Astrocyte of the hippocampus (primary cell): Measurements from ENCODE around the gene GNG13.
"Not testable (repeated sequence)": the region's sequence is repeated elsewhere in the genome, so short reads cannot be mapped to it uniquely, and the experiment has no call there.

ENCODE experiments used
- DNase-seq: peaks from one replicate; pipeline ENCODE4 v3.0.0; 2011; ENCODE audit warnings: low read depth, low spot score

GNG13 gene

DNA sequence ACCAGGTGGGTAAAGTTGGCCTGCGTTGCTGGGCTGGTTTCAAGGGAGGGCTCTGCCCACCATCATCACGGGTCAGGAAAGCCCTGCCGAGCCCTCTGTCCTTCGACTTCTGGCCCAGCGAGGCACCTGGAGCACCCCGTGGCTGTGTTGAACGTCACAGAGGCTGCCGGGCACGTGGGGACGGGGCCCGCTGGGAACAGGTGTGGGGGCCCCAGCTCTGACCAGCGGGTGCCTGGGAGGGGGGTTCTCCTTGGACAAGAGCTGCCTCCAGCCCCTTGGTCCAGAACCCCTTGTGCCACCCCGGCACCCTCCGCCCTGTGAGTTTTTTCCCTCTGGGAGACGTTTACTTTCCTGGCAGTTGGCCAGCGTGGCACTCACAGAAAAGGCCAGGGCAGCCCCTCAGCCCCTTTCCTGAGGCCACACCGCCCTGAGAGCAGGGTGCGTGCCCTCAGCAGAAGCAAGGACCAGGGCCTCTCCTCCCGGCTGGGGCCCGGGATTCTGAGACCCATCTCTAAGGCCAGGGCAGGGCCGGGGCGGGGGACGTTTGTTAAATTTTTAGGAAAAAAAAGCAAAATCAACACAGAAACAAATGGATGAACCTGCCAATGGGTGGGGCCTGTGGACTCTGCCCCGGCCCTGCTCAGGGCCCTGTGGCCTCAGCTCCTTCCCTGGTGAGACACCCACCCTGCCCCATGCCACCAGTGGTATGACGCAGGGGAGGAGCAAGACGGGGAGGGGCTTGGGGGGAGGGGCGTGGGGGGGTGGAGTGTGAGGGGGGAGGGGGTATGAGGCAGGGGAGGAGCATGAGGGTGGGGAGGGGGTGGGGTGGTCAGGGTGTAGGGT is 31.3 kb upstream of the GNG13 start:
- DNase-seq, result no peak

DNA sequence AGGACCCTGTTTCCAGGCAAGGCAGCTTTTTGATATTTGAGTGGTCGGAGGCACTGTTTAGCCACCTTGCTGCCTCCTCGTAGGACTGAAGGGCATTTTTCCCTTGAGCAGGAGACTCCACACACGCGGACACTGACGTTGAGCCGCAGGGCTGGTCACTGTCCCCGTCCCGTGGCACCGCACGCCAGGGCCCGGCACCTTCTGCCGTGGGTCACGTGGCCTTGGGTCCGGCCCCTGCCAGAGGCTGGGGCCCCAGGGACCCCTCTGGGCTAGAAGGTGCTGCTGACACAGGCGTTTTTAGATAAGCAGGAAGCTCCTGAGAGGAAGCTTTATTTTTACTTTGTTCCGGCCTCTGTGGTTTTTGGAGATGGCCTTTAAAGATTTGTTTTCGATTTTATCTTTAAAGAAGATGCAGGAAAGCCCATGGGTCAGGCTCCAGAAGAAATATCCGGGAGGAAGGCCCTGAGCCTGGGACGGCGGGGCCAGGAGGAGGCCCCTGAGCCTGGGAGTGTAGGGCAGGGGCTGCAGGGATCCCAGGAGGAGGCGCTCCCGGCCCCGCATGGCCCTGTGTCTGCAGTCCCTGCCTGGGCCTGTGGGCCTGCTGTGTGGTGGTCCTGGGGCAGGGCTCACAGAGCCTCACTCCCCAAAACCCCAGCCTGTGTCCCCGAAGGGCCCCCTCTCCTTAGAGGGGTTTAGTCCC is 30.5 kb upstream of the GNG13 start:
- DNase-seq, result no peak

DNA sequence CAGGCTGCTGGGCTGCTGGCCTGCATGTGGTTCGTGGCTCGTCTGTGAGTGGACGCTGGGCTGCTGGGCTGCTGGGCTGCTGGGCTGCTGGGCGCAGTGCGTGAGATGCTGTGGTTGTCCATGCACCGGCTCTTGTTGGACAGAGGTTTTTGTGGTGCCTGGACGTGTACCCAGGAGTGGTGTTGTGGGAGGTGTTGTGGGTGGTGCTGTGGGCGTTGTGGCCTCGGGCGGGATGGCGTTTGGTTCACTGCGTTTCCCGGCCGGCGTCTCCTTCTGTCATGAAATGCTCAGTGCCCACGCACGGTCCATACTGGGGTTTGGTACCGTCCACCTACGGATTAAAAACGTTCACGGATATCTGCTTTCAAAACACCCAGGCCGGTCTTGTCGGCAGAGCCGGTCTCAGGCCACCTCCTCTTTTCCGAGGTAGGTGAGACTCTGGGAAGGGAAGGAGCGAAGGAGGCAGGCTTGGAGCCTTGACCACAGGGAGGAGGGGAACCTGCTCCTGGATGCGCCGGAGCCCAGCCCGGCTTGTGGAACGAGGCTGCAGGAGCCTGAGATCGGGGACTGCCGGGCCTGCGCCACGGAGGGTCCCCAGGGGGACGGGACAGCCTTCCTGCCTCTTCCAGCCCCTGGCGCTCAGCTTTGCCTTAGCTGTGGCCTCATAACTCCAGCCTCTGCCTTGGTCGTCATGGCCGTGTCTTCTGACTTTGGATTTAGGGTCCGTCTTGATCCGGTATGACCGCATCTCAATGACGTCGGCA is 29.8 kb upstream of the GNG13 start:
- no peak for DNase-seq

DNA sequence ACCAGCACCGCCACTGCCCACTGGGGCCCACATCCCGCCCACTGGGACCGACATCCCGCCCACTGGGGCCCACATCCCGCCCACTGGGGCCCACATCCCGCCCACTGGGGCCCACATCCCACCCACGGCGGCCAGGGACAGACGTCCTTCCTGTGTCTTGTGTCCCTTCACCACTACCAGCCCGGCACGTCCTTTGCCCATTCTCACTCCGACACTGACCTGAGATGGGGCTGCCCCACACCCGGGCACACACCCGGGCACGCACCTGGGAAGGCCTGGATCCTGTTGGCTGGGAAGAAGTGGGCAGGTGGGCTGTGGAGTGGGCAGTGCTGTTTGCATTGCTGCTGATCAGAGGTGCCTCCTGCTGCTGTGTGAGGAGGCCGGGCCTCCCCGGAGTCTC is 28.4 kb upstream of the GNG13 start:
- no peak for DNase-seq

DNA sequence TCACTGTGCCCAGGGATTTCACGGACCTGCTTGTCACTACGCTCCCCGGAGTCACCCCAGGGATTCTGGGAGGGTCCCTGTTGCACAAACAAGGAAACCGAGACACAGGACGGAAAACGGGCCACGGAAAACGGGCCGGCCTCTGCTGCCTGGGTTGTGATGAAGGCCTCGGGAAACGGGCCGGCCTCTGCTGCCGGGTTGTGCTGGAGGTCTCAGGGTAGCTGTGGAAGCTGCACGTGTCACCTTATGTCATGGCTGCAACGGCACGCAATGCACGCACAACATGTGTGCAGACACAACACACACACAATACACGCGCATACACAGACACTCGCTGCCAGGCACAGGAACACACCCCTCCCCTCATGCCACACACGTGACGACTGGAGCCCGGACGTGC is 27.0 kb upstream of the GNG13 start:
- no peak for DNase-seq

DNA sequence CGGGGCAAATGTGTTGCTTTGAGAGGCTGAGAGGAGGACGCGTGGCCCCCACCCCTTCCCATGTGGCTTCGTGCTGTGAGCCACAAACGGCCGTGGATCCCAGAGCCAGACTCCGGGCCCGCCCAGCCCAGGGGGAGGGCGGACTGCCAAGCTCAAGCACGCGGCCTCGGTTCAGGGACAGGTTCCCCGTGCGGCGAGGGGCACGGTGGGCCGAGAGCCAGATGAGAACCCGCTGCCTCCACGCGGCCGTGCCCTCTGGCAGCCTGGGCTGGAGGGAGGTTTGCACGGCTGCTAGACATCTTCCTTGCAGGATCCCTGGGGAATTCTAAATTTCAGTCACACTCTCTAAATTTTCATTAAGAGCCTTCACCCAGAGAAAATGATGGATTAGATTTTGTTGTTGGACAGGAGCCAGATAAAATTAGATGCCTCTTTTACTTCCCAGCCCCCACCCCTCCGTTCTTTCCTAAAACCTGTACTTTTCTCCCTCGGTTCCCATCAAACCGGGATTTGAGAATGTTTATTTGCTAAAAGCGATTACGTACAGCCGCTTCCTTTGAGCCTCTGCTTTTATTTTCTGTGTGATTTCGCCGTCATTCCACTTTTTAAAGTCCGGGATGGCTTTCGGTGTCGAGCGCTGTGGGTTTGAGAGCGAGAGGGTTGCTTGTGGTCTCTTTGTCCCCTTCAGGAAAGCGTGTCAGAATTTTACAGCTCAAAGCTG is 25.0 kb upstream of the GNG13 start:
- DNase-seq, result peak; percentile 61

DNA sequence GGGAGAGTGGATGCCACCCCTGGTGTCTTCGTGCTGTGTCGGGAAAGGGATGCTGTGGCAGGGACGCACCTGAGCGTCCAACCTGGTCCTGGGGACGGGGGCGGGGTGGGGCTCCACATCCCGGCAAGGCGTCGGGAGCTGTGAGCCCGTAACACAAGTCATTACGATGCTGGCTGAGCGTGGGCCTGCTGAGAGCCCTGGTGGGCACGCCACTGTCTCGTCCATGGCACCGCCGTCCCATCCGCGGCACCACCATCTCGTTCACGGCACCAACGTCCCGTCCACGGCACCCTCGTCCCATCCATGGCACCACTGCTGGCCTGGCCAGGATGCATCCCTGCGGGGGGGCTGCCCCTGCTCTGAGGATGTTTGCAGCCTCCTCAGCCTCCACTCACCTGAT is 24.1 kb upstream of the GNG13 start:
- no peak for DNase-seq

DNA sequence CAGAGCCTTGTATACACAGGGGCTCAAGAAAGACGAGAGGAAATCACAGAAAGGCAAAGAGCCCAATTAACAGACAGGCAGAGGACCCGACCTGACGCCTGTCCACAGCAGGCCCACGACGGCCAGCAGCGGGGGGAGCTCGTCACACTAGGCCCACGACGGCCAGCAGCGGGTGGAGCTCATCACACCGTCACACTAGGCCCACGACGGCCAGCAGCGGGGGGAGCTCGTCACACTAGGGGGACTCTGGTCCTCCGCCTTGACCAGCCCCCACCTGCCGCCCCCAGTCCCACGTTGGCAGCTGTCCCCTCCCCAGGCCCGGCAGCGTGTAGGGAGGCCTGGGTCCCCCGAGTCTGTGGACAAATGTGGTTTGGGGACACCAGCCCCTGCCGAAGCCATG is 23.7 kb upstream of the GNG13 start:
- DNase-seq, result no peak

DNA sequence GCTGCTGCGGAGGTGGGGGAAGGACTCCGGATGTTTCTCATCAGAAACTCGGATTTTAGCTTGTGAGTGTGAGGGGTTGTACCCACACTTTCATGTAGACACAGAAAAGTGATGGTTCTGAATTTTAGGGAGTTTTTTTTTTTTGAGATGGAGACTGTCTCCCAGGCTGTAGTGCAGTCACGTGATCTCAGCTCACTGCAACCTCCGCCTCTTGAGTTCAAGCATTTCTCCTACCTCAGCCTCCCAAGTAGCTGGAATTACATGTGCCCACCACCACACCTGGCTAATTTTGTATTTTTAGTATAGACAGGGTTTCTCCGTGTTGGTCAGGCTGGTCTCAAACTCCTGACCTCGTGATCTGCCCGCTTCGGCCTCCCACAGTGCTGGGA is 22.4 kb upstream of the GNG13 start:
- DNase-seq, result no peak

DNA sequence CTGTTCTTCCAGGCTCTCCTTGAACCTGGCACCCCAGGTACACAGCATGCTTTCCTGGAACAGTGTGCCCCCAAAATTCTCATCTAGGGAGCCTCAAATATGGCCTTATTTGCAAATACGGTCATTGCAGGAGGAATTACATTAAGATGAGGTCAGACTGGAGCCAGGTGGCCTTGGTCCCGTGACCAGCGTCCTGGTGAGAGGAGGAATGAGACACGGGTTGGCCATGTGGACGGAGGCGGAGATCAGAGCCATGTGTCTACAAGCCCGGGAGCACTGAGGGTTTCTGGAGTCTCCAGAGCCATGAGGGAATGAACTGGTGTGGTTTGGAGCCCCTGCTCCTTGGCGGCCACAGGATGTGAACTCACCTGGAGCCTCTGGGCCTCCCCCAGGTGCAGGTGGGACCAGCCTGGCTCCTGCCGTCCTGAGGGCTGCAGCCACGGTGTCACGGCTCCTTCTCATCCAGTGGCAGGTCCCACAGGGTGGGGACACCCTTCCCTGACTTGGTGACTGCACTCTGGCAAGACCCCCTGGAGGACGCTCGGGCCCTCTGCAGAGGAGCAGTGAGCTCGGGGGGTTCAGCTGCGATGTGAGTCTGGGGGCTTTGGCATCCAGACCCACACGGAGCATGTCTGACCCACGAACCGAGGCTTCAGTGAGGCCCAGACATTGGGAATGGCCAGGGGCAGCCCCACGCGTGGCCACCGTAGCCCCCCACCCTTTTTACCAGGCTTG is 21.8 kb upstream of the GNG13 start:
- no peak for DNase-seq

DNA sequence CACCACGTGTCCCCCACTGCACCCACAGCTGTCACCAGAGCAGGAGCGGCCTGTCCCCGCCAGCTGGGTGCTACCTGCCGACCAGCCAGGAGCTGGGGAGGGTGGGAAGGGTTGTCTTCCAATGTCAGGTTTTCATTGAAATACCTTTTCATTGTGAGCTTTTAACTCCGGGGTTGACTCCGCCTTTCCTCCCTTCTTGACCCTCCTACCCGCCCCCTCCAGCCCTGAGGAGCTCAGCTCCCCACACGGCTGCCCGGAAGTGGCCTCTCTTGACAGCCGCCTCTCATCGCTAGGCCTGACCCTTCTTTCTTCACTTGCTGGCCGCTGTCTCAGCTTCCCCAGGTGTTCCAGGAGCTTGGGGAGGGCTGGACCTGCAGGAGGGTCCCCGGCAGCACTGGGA is 21.2 kb upstream of the GNG13 start:
- no peak for DNase-seq

DNA sequence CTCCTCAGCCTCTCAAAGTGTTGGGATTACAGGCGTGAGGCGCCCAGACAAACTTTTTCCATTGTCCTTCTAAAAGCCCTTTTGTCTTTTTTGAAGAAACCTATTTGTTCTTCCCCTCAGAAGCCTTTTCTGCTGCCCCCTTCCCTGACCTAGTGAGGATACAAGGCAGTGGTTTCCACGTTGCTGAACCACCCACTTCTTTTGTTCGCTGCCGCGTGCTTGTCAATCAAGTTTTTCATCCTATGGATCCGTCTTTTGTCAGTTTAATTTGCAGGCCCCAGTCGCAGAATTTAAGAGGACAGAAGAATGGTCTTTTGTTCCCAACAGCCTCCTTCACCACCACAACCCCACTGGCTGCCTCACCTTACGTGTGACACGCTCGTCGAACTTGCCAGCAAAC is 20.2 kb upstream of the GNG13 start:
- no peak for DNase-seq

DNA sequence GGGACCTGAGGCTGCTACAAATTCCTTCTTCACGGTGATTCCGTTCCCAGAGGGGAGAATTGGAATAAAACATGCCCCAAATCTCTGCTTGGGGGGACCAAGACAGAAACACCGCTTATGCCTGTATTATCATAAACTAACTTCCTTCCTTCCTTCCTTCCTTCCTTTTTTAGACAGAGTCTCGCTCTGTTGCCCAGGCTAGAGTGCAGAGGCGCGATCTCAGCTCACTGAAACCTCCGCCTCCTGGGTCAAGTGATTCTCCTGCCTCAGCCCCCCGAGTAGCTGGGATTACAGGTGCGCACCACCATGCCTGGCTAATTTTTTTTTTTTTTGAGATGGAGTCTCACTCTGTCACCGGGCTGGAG is 19.5 kb upstream of the GNG13 start:
- not testable (repeated sequence) for DNase-seq

DNA sequence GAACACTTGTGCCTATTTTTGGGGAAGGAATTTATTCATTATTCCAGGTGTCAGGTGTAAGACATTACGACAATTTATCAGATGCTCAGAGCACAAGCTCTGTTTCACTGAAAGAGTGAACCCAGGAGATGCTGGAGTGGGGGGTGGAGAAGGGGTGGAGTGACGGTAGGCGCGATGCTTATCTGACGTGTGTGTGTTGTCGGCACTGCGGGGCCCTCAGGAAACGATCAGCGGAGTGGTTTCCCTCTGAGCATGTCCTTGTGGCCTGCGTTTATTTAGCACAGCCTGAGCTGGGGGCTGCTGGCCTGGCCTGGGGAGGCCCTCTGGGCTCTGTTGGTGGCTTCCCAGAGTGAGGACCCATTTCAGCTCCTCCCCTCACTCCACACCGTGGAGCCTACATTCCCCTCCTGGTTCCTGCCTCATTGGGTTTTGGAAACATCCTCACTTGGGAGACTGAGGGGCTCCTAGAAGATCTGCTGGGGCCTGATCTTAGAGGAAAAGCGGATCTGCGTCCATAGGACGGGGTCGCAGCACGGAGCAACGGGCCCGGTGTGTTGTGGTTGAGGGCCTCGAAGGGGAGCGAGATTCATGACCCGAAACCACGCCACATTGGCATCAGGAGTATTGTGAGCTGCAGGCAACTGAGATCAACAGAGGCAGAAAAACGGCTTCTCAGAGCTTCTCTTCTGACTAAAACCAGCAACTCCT is 19.0 kb upstream of the GNG13 start:
- no peak for DNase-seq

DNA sequence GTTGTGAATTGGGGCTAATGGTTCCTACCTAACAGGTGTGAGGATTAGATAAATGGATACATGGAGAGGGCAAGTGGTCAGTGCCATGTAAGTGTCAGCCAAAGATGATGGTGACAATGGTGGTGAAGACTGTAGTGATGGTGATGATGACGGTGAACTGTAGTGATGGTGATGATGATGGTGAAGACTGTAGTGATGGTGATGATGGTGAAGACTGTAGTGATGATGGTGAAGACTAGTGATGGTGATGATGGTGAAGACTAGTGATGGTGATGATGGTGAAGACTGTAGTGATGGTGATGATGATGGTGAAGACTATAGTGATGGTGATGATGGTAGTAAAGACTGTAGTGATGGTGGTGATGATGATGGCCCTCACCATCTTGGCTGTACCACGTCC is 18.1 kb upstream of the GNG13 start:
- no peak for DNase-seq

DNA sequence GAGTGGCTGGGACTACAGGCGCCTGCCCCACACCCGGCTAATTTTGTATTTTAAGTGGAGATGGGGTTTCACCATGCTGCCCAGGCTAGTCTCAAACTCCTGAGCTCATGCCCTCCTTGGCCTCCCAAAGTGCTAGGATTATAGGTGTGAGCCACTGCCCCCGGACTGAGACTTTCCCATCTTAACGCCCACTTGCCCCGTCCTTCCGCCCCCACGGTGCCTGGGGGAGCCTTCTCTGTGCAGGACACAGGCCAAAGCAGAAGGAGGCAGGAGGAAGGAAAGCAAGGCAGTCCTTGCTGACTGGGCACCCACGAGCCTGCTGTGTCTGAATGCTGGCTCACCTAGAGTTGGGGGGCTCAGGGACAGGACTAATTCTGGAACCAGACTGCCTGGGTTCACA is 17.6 kb upstream of the GNG13 start:
- DNase-seq, result no peak

DNA sequence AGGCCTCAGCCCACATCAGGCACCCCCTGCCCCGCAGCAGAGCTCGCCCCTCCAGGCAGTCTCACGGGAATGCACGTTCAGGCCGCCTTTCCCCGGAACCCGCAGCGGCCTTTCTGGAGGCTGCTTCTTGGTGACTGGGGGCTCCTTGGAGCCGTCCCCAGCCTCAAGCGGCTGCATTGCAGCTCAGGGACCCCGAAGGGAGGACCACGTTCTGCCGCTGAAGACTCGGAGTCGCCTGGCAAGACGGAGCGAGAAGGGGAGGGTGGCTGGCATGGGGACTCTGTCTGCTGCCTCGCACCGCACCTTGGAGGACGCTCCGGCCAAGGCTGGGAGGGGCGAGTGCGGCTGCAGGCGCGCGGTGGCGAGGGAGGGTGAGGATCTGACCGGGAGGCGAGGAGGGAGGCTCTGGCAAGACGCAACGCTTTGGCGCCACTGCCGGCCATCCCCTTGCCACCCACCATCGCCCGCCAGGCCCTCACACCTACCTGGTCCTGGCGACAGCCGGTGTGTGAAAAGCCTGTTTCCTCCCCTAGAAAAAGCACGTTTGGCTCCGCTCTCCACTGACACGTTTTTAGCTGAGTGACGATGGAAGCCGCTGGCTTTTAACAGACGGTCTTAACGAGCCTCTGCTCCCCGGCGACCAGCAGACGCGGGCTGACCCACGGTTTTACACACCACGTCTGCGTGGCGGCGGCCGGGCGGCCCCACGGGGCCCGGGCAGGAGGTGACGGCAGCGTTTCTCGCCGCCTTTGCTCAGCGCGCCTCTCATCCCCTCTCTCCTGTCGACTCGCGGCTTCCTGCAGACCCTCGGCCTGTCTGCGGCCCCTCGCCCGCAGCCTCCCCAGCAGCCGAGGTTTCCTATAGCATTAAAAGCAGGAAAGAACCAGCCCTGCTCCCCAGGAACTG is 16.7 kb upstream of the GNG13 start:
- DNase-seq, result no peak

DNA sequence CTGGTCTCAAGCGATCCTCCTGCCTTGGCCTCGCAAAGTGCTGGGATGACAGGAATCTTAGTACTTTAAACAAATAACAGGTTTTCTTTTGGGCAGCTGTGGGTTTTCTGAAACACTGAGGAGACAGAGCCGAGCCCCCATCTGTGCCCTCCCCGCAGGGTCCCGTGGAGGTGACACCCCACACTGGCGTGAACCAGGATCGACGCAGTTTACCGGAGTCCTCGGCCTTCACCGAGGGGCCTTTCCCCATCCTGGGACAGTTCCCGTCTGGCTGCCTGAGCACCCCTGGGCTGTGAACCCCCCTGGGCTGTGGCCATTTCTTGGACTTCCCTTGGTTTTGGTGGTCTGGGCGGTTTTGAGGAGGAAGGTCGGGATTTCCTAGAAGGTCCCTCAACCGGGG is 15.3 kb upstream of the GNG13 start:
- DNase-seq, result no peak

DNA sequence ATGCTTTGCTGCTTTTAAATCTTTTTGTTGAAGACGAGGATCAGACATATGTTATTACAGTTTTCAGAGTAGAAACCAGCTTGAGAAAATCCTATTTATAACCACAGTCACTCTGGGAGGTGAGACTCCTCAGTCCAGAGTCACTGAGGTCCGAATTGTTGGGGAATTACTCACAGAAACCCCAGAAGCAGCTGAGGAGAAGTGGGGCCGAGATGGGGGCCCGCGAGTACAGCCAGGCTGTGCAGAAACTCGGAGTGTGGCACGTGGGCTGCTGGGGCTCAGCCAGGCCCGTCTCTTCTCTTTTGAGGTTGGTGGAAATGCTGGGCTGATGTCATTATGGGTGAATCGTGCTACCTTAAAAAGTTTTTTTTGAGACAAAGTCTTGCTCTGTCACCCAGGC is 14.4 kb upstream of the GNG13 start:
- DNase-seq, result peak; percentile 76
